ENCODE results near the gene VGLL4. TPM values are rescaled to one million over a fixed set of nuclear protein-coding genes. Genes with fewer than 3 reads are reported as not detected.

VGLL4 gene
- total RNA-seq, 1 experiment from 2014 or later: 42.1 TPM

DNA sequence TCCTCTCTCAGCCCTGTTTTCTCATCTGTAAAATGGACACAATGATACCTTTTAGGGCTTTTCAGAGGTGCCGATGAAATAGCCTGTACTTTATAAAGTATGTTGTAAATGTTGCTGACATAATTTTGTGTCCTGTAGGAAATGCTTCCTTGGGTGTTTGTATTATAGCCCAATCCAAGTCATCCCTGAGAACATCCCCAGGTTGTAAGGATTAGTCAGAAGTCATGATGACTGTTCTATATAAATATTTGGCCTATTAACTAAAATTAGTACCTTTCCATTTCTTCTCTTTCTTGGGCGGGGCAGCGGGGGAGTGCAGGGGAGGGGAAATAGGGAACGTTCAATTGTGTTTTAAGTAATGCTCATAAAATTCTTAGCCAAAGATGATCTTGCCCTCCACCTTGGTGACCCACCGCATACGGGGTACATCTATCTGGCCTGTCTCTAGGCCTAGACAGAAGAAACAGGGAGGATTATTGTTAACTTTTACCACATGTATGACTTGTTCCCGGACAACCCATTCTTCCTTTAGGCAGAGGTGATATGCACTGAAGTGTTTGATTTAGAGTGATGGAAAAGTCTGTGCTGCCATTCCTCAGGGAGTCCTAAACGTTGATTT lies 120.7 kb downstream of the VGLL4 start:
- Histone ChIP-seq H3K79me1 (ENCODE audit: insufficient read depth, low read depth, low read length, poor library complexity, severe bottlenecking) (no peaks in the 10 kb centered on the region), H4K20me1 (ENCODE audit: control insufficient read depth, insufficient read depth, insufficient read length) (no peaks in the 10 kb centered on the region), H2BK12ac (ENCODE audit: insufficient read length, low read depth, low read length) (no peak overlapping the region), H3K14ac (ENCODE audit: insufficient read depth, low read length) (no peak overlapping the region), H3K18ac (ENCODE audit: insufficient read length, low read depth, low read length) (no peak overlapping the region), H3K4me2 (ENCODE audit: insufficient read depth, insufficient read length, low read length) (no peak overlapping the region), H3K27ac (ENCODE audit: insufficient read length, low read depth, low read length) (no peak overlapping the region), H3K23ac (ENCODE audit: insufficient read length, low read depth, low read length) (no peak overlapping the region), H2BK120ac (ENCODE audit: low read depth, low read length, poor library complexity, severe bottlenecking) (no peak overlapping the region), H3K79me2 (ENCODE audit: insufficient read depth, low read length) (no peaks in the 10 kb centered on the region), H2AFZ (ENCODE audit: low read length) (no peak overlapping the region), H3K56ac (ENCODE audit: insufficient read length, low read depth, low read length) (peak overlapping the region; percentile 33), H3K27me3 (ENCODE audit: insufficient read depth, low read length) (no peaks in the 10 kb centered on the region), H2AK5ac (ENCODE audit: insufficient read length, low read length) (no peak overlapping the region), H3T11ph (ENCODE audit: low read length) (no peak overlapping the region), H3K23me2 (ENCODE audit: insufficient read length, low read depth, low read length, poor library complexity, severe bottlenecking) (no peaks in the 10 kb centered on the region), H3K9me3 (ENCODE audit: control insufficient read depth, low read depth, low read length) (no peaks in the 10 kb centered on the region), H3K9ac (ENCODE audit: extremely low read depth, insufficient read length, low read length) (no peak overlapping the region), H3K4me1 (ENCODE audit: insufficient read depth, low read length) (no peaks in the 10 kb centered on the region), H2BK20ac (ENCODE audit: low read depth, low read length, poor library complexity, severe bottlenecking) (no peak overlapping the region), H4K91ac (ENCODE audit: insufficient read length, low read depth, low read length) (no peak overlapping the region), H4K5ac (ENCODE audit: insufficient read length, low read depth, low read length) (no peak overlapping the region), H2BK15ac (ENCODE audit: low read depth, low read length) (no peak overlapping the region), H2BK5ac (ENCODE audit: insufficient read length, low read length) (no peak overlapping the region), H3K4ac (ENCODE audit: low read depth, low read length) (no peak overlapping the region), H4K8ac (replicated peaks; ENCODE audit: insufficient read length, low read depth, low read length) (no peak overlapping the region)
- H3K4me3 Mint-ChIP-seq: no peak overlapping the region
- DNase-seq: no peak
- no CpG with 5 or more reads among the region's 8 CpGs for WGBS (ENCODE audit: extremely low coverage, insufficient read length, low lambda C conversion rate)
- TF ChIP-seq, protein P1, sequence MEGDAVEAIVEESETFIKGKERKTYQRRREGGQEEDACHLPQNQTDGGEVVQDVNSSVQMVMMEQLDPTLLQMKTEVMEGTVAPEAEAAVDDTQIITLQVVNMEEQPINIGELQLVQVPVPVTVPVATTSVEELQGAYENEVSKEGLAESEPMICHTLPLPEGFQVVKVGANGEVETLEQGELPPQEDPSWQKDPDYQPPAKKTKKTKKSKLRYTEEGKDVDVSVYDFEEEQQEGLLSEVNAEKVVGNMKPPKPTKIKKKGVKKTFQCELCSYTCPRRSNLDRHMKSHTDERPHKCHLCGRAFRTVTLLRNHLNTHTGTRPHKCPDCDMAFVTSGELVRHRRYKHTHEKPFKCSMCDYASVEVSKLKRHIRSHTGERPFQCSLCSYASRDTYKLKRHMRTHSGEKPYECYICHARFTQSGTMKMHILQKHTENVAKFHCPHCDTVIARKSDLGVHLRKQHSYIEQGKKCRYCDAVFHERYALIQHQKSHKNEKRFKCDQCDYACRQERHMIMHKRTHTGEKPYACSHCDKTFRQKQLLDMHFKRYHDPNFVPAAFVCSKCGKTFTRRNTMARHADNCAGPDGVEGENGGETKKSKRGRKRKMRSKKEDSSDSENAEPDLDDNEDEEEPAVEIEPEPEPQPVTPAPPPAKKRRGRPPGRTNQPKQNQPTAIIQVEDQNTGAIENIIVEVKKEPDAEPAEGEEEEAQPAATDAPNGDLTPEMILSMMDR (conservative IDR thresholded peaks at IDR 0.05): no peak
- H3K27me3 Mint-ChIP-seq (ENCODE audit: low read depth): no peaks in the 10 kb centered on the region
- peak overlapping the region in 1 of 3 experiments; percentile 35; a peak in 1 of 7 replicates for H3K27ac Mint-ChIP-seq
- H3K36me3 Mint-ChIP-seq (ENCODE audit: insufficient read depth in 1 of 3, low read depth in 3 of 3): no peaks in the 10 kb centered on the region
- no peaks in the 10 kb centered on the region for H3K9me3 Mint-ChIP-seq
- 0 out of 4 replicates have a peak, but pooled peaks cover 0 to 3% of the 10 kb centered on the region in 2 experiments for H3K4me1 Mint-ChIP-seq

Measured in H9 (cell line).